ENCODE data around the gene PADI3. TPM values are rescaled to one million over a fixed set of nuclear protein-coding genes. Genes with fewer than 3 reads are reported as not detected.

PADI3 gene
- total and polyA plus RNA-seq, 2 of the 4 experiments (the other 2 are of a cell fraction) = not detected

GRCh38 chr1:17289721-17290120, 40.8 kb downstream of the PADI3 start:
- H4K20me1 ChIP-seq (ENCODE audit: insufficient read depth, low read length) = no peaks in the 10 kb centered on the region
- ChIA-PET POLR2A (ENCODE audit: unreplicated experiment) (interaction anchor here (0.6 kb wide), 1 partner anchor 18 kb away, joined by 3 read pairs; no protein-coding TSS in a partner anchor), CTCF (no interaction called here)
- H3K18ac ChIP-seq (ENCODE audit: low read depth, low read length) = no peak overlapping the region
- no CpG with 5 or more reads among the region's 2 CpGs for WGBS, 2 experiments (ENCODE audit: extremely low coverage in 2 of 2, insufficient read length in 1 of 2)
- no peak overlapping the region for H2BK5ac ChIP-seq (ENCODE audit: low read depth, low read length, poor library complexity, severe bottlenecking)
- no peaks in the 10 kb centered on the region for H3K79me1 ChIP-seq (ENCODE audit: low read depth in 1 of 2, low read length in 2 of 2)
- no peaks in the 10 kb centered on the region; the same call in 1 of the 2 replicates for H3K9me3 ChIP-seq (ENCODE audit: control insufficient read depth, insufficient read depth, low read length)
- in situ Hi-C loops (cut with MboI; ENCODE audit: low sequenced_read_pairs) = no loop called here
- no TSS peak for BruUV-seq (replicated peaks)
- TF ChIP-seq ELK1 (IDR thresholded peaks at IDR 0.05; ENCODE audit: borderline replicate concordance, low read depth, low read length) (no peak), MAFK (IDR thresholded peaks at IDR 0.05; ENCODE audit: low read depth, low read length) (peak; percentile 57), NFE2L2 (IDR thresholded peaks at IDR 0.05; ENCODE audit: low read depth, low read length) (no peak)
- no peak overlapping the region for H4K8ac ChIP-seq (ENCODE audit: low read depth in 2 of 2, low read length in 2 of 2)
- peak; percentile 40 for DNase-seq
- dilution Hi-C loops (cut with HindIII; ENCODE audit: low sequenced_read_pairs, unreplicated experiment) = no loop called here
- no peak overlapping the region for H3K56ac ChIP-seq (ENCODE audit: extremely low read depth, insufficient read depth, low read length)
- no peak overlapping the region for H3K4me2 ChIP-seq (ENCODE audit: low read depth, low read length)
- H3K27ac ChIP-seq (ENCODE audit: insufficient read depth, low read length) = no peak overlapping the region
- no peak overlapping the region for H2BK15ac ChIP-seq (ENCODE audit: low read depth, low read length)
- no peak overlapping the region for H3K9ac ChIP-seq (ENCODE audit: low read depth, low read length)
- H2AFZ ChIP-seq (replicated peaks; ENCODE audit: low read length, poor library complexity) = no peak overlapping the region
- no peak overlapping the region for H3K23ac ChIP-seq (ENCODE audit: low read depth, low read length)
- no peak overlapping the region for H3K4me3 ChIP-seq (ENCODE audit: insufficient read depth, low read depth, low read length)
- H3K27me3 ChIP-seq (ENCODE audit: control insufficient read depth, insufficient read depth, low read length) = peaks cover 12% of the 10 kb centered on the region
- no peak overlapping the region for H2AK9ac ChIP-seq (replicated peaks; ENCODE audit: low read depth, low read length, poor library complexity)
- H3K36me3 ChIP-seq (ENCODE audit: control insufficient read depth, insufficient read depth, low read length) = no peaks in the 10 kb centered on the region
- peaks cover 2% of the 10 kb centered on the region for H3K4me1 ChIP-seq (ENCODE audit: control insufficient read depth, insufficient read depth, low read length)
- peak; percentile 62 for ATAC-seq (ENCODE audit: low read depth)
- intact Hi-C loops (cut with micrococcal nuclease) = no loop called here
- H2BK120ac ChIP-seq (ENCODE audit: low read depth, low read length) = no peak overlapping the region
- no peak overlapping the region for H3K4ac ChIP-seq (ENCODE audit: low read depth, low read length)
- H3K9me1 ChIP-seq (ENCODE audit: insufficient read depth, low read length) = no peaks in the 10 kb centered on the region
- no peak overlapping the region for H2BK20ac ChIP-seq (ENCODE audit: low read depth, low read length)
- H4K91ac ChIP-seq (ENCODE audit: insufficient read depth, low read depth, low read length) = no peak overlapping the region
- H2AK5ac ChIP-seq (ENCODE audit: low read depth, low read length) = no peak overlapping the region
- H4K5ac ChIP-seq (ENCODE audit: low read depth, low read length) = no peak overlapping the region
- no peak overlapping the region for H3K14ac ChIP-seq (replicated peaks; ENCODE audit: low read depth, low read length)
